CD14-positive monocyte (primary cell): ENCODE data around the gene APC2. TPM values are rescaled to one million over a fixed set of nuclear protein-coding genes. Genes with fewer than 3 reads are reported as not detected.

Experiments
- DNase-seq, 3 donors: peaks; one replicate each; pipeline ENCODE4 v3.0.0-alpha.2; 2011 to 2022
- H2AFZ ChIP-seq: 2 replicates; pipeline ENCODE4 v1.6.0; 2012; ENCODE audit warnings: mild to moderate bottlenecking, low read depth, low read length, inconsistent platforms; ENCODE audit not compliant: insufficient read depth, poor library complexity, severe bottlenecking
- H3K27ac ChIP-seq, 2 donors: 1 replicate in 1 of 2; 2 replicates in 1 of 2; pipeline ENCODE4 v1.5.1; 2012 to 2013; ENCODE audit warnings: low read length in 2 of 2, control low read depth in 1 of 2, inconsistent platforms in 1 of 2, low read depth in 1 of 2, mild to moderate bottlenecking in 1 of 2
- H3K27me3 ChIP-seq, 2 donors: one replicate each; pipeline versions ENCODE4 v1.6.0 to v1.6.1; 2011 to 2013; ENCODE audit warnings: low read length in 2 of 2; ENCODE audit not compliant: control insufficient read depth in 2 of 2, insufficient read depth in 2 of 2
- H3K36me3 ChIP-seq, 2 donors: replicated peaks in 1 of 2; 1 replicate in 1 of 2; 2 replicates in 1 of 2; pipeline versions ENCODE4 v1.5.1 to v1.6.1; 2012 to 2013; ENCODE audit warnings: low read length in 2 of 2, control low read depth in 1 of 2, inconsistent platforms in 1 of 2, mild to moderate bottlenecking in 1 of 2; ENCODE audit not compliant: insufficient read depth in 2 of 2, control insufficient read depth in 1 of 2
- H3K4me1 ChIP-seq, 2 donors: 1 replicate in 1 of 2; 2 replicates in 1 of 2; pipeline versions ENCODE4 v1.5.1 to v1.6.1; 2012 to 2013; ENCODE audit warnings: low read length in 2 of 2, control low read depth in 1 of 2, inconsistent platforms in 1 of 2, mild to moderate bottlenecking in 1 of 2, moderate library complexity in 1 of 2; ENCODE audit not compliant: insufficient read depth in 2 of 2, control insufficient read depth in 1 of 2
- H3K4me2 ChIP-seq: replicated peaks from 2 replicates; pipeline ENCODE3; 2012; ENCODE audit warnings: low read length, moderate library complexity, mild to moderate bottlenecking; ENCODE audit not compliant: poor library complexity, severe bottlenecking; ENCODE audit errors: extremely low read depth
- H3K4me3 ChIP-seq, 3 experiments: fragments of 200-600 bp in 1 of 3; sonication (generic) in 1 of 3; replicated peaks in 1 of 3; 1 replicate in 2 of 3; 2 replicates in 1 of 3; pipeline ENCODE4 v1.5.1; 2011 to 2013; ENCODE audit warnings: low read length in 3 of 3, mild to moderate bottlenecking in 3 of 3, control low read depth in 2 of 3, low read depth in 2 of 3, inconsistent platforms in 1 of 3, moderate library complexity in 1 of 3
- H3K79me2 ChIP-seq: 2 replicates; pipeline ENCODE4 v1.6.0; 2012; ENCODE audit warnings: mild to moderate bottlenecking, control low read depth, inconsistent platforms, low read length, moderate library complexity; ENCODE audit not compliant: insufficient read depth
- H3K9ac ChIP-seq: 2 replicates; pipeline ENCODE4 v1.6.0; 2017; ENCODE audit warnings: low read length, mild to moderate bottlenecking; ENCODE audit not compliant: insufficient read depth, poor library complexity, severe bottlenecking
- H3K9me3 ChIP-seq, 2 donors: replicated peaks in 1 of 2; 1 replicate in 1 of 2; 2 replicates in 1 of 2; pipeline versions ENCODE4 v1.5.1 to v1.6.1; 2012 to 2013; ENCODE audit warnings: low read length in 2 of 2, control low read depth in 1 of 2; ENCODE audit not compliant: control insufficient read depth in 1 of 2, insufficient read depth in 1 of 2
- H4K20me1 ChIP-seq: 2 replicates; pipeline ENCODE4 v1.6.0; 2012; ENCODE audit warnings: mild to moderate bottlenecking, low read length, control low read depth, moderate library complexity; ENCODE audit not compliant: insufficient read depth
- H3K27ac Mint-ChIP-seq, 7 donors: one replicate each; pipeline ENCODE4 v1.8.0; 2020; ENCODE audit warnings: mild to moderate bottlenecking in 7 of 7, mixed read lengths in 7 of 7, moderate library complexity in 6 of 7, inconsistent platforms in 2 of 7
- H3K27me3 Mint-ChIP-seq, 3 donors: one replicate each; pipeline ENCODE4 v1.8.0; 2021 to 2022; ENCODE audit warnings: low read depth in 3 of 3, mild to moderate bottlenecking in 3 of 3, mixed read lengths in 3 of 3, moderate library complexity in 3 of 3, inconsistent platforms in 1 of 3
- H3K36me3 Mint-ChIP-seq, 2 donors: one replicate each; pipeline ENCODE4 v1.8.0; 2020; ENCODE audit warnings: mixed read lengths in 2 of 2, inconsistent platforms in 1 of 2, mild to moderate bottlenecking in 1 of 2
- H3K4me1 Mint-ChIP-seq: one replicate; pipeline ENCODE4 v1.8.0; 2020; ENCODE audit warnings: mild to moderate bottlenecking, mixed read lengths
- H3K4me3 Mint-ChIP-seq, 2 donors: one replicate each; pipeline ENCODE4 v1.8.0; 2020; ENCODE audit warnings: mild to moderate bottlenecking in 2 of 2, mixed read lengths in 2 of 2, moderate library complexity in 1 of 2
- H3K9me3 Mint-ChIP-seq, 7 donors: one replicate each; pipeline ENCODE4 v1.8.0; 2020 to 2022; ENCODE audit warnings: mixed read lengths in 7 of 7, mild to moderate bottlenecking in 6 of 7, moderate library complexity in 6 of 7, inconsistent platforms in 2 of 7
- CTCF ChIP-seq: fragments of 200-600 bp; IDR thresholded peaks from one replicate; pipeline ENCODE4 v1.8.0; 2022; ENCODE audit warnings: antibody characterized with exemption, mild to moderate bottlenecking
- WGBS: methylation state at CpG from one replicate; pipeline ENCODE4 v1.1.5; 2013; ENCODE audit warnings: missing lambda C conversion rate; ENCODE audit not compliant: insufficient coverage; 5-methylcytosine and 5-hydroxymethylcytosine counted together
- intact Hi-C, 2 donors: fragments of 100-400 bp; cut with micrococcal nuclease; formaldehyde crosslinking; loops; one replicate each; pipeline versions ENCODE4 v1.15.0 to v1.15.1; 2023
- polyA plus RNA-seq, 3 donors: library from polyadenylated mRNA; depleted of rRNA in 1 of 3; unstranded in 2 of 3; stranded (reverse) in 1 of 3; fragments of 300-500 nt in 2 of 3; fragments of >200 nt in 1 of 3; fragmentation: Illumina TruSeq in 2 of 3; gene quantifications; 1 replicate in 2 of 3; 2 replicates in 1 of 3; pipeline ENCODE4 v1.2.3, GENCODE V29; 2012 to 2021

APC2 gene
- polyA plus RNA-seq, 3 donors: 0.04 TPM; not detected in 2

DNA sequence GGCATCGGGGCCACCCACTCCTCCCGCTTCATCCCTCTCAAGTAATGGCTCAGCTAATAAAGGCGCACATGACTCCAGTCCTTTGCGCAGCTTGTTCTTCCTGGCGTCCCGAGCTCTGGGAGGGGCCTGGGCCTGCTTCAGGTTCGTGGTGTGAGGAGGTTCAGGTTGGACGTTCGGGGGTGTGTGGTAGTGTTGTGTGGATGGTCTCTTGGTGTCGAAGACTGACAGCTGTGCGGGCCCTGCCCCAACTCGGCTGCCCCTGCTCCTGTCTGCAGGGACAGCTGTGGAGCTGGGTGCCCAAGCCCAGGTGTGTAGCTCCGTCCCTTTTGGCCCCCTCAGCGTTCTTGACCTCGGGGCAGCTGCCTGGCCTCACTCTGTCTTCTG, 9.5 kb upstream of the APC2 start:
- no peak for TF ChIP-seq CTCF
- Mint-ChIP-seq H3K9me3 (peaks cover 0 to 2% (median 0%) of the 10 kb centered on the region in 7 donors), H3K4me3 (no peak overlapping the region), H3K36me3 (peaks cover 36 to 39% of the 10 kb centered on the region in 2 donors), H3K27ac (no peak overlapping the region), H3K27me3 (peaks cover 10 to 17% (median 10%) of the 10 kb centered on the region in 3 donors), H3K4me1 (peaks cover 33% of the 10 kb centered on the region)
- Histone ChIP-seq H3K9me3 (no peaks in the 10 kb centered on the region), H3K79me2 (peaks cover 28% of the 10 kb centered on the region), H3K4me1 (peaks cover 22 to 37% of the 10 kb centered on the region in 2 donors), H3K27me3 (peaks cover 2 to 12% of the 10 kb centered on the region in 2 donors), H3K9ac (peak overlapping the region; percentile 1), H3K4me2 (no peak overlapping the region), H4K20me1 (peaks cover 69% of the 10 kb centered on the region), H2AFZ (no peak overlapping the region), H3K36me3 (peaks cover 27 to 40% of the 10 kb centered on the region in 2 donors), H3K4me3 (no peak overlapping the region), H3K27ac (no peak overlapping the region)
- no peak for DNase-seq
- intact Hi-C loops: loop anchor here (5.0 to 10.0 kb wide), 2 partner anchors 37 to 74 kb away; partner anchors contain the start of genes ADAMTSL5 (in 1 of the 2) and C19orf25 (in 1 of the 2)
- WGBS: 93% methylated on average over 9 of the region's 15 CpGs

GRCh38 chr19:1441022-1441426, 8.9 kb upstream of the APC2 start:
- Mint-ChIP-seq H3K9me3 (peaks cover 0 to 2% (median 0%) of the 10 kb centered on the region in 7 donors), H3K27ac (no peak overlapping the region), H3K27me3 (peaks cover 11 to 23% (median 11%) of the 10 kb centered on the region in 3 donors), H3K4me1 (peaks cover 31% of the 10 kb centered on the region), H3K4me3 (no peak overlapping the region), H3K36me3 (peaks cover 33 to 35% of the 10 kb centered on the region in 2 donors)
- Histone ChIP-seq H3K79me2 (peaks cover 28% of the 10 kb centered on the region), H3K36me3 (peaks cover 27 to 35% of the 10 kb centered on the region in 2 donors), H4K20me1 (peaks cover 67% of the 10 kb centered on the region), H2AFZ (no peak overlapping the region), H3K27me3 (peaks cover 4 to 15% of the 10 kb centered on the region in 2 donors), H3K27ac (no peak overlapping the region), H3K4me3 (no peak overlapping the region), H3K9me3 (no peaks in the 10 kb centered on the region), H3K4me2 (no peak overlapping the region), H3K9ac (peak overlapping the region; percentile 1), H3K4me1 (peaks cover 24 to 43% of the 10 kb centered on the region in 2 donors)
- intact Hi-C loops: loop anchor here (5.0 to 10.0 kb wide), 2 partner anchors 36 to 74 kb away; partner anchors contain the start of genes ADAMTSL5 (in 1 of the 2) and C19orf25 (in 1 of the 2)
- no peak for TF ChIP-seq CTCF
- WGBS: 93% methylated on average over 9 of the region's 9 CpGs
- no peak for DNase-seq
